ENCODE measurements around the gene PLCB1.

Gene PLCB1

GRCh38 chr20:8126841-8127378, 5.2 kb upstream of the PLCB1 start:
- Mint-ChIP-seq H3K9me3 (no peaks in the 10 kb centered on the region), H3K4me3 (no peak overlapping the region), H3K27ac (no peak overlapping the region), H3K27me3 (ENCODE audit: low read depth, poor library complexity) (peaks cover 9% of the 10 kb centered on the region), H3K4me1 (peaks cover 25% of the 10 kb centered on the region), H3K36me3 (ENCODE audit: low read depth) (no peaks in the 10 kb centered on the region)
- no peak for TF ChIP-seq CTCF (IDR thresholded peaks at IDR 0.05)
- DNase-seq, result no peak

GRCh38 chr20:8127553-8128255, 4.4 kb upstream of the PLCB1 start:
- Mint-ChIP-seq H3K36me3 (ENCODE audit: low read depth) (no peaks in the 10 kb centered on the region), H3K27me3 (ENCODE audit: low read depth, poor library complexity) (peaks cover 12% of the 10 kb centered on the region), H3K27ac (no peak overlapping the region), H3K4me3 (no peak overlapping the region), H3K9me3 (no peaks in the 10 kb centered on the region), H3K4me1 (peaks cover 25% of the 10 kb centered on the region)
- no peak for TF ChIP-seq CTCF (IDR thresholded peaks at IDR 0.05)
- no peak for DNase-seq

DNA sequence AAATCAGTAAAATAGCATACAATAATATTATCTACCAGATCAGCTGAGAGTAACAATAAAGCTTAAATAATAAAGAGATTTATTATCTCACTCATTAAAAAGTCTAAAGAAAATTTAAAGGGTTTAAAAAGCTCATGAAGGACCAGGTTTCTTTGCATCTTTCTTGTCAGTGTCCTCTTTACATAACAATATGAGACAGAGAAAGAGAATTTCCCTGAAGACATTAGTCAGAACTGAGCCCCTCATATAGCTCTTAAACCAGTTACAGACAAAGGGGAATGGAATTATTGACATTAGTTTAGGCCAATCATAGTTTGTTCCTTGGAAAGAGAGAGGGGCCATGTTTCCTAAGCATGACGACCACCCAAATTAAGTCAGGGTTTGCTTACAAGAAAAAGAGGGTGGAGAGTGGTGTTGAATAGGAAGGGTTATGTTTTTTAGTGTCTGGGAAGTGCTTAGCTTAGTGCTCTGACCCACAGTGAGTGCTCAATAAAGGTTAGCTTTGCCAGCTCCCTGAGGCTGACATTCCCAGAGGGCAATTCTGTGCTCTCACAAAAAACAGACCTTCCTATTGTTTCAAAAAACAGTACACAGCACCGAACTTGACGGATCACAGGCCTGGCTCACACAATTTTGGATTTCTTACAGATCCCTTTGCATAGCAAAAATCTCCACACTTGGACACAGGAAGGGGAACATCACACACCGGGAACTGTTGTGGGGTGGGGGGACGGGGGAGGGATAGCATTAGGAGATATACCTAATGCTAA, 3.6 kb upstream of the PLCB1 start:
- no peak for TF ChIP-seq CTCF (IDR thresholded peaks at IDR 0.05)
- peaks cover 20% of the 10 kb centered on the region for H3K27me3 Mint-ChIP-seq (ENCODE audit: low read depth, poor library complexity)
- H3K9me3 Mint-ChIP-seq, result no peaks in the 10 kb centered on the region
- no peaks in the 10 kb centered on the region for H3K36me3 Mint-ChIP-seq (ENCODE audit: low read depth)
- no peak overlapping the region for H3K4me3 Mint-ChIP-seq
- H3K27ac Mint-ChIP-seq, result no peak overlapping the region
- peaks cover 29% of the 10 kb centered on the region for H3K4me1 Mint-ChIP-seq
- DNase-seq, result no peak

- Mint-ChIP-seq H3K36me3 (ENCODE audit: low read depth) (no peaks in the 10 kb centered on the region), H3K27ac (no peak overlapping the region), H3K4me3 (no peak overlapping the region), H3K4me1 (peaks cover 29% of the 10 kb centered on the region), H3K27me3 (ENCODE audit: low read depth, poor library complexity) (peaks cover 29% of the 10 kb centered on the region), H3K9me3 (no peaks in the 10 kb centered on the region)
- no peak for DNase-seq
- TF ChIP-seq CTCF (IDR thresholded peaks at IDR 0.05), result no peak
Observed at GRCh38 chr20:8129211-8129976, 2.7 kb upstream of the PLCB1 start.

DNA sequence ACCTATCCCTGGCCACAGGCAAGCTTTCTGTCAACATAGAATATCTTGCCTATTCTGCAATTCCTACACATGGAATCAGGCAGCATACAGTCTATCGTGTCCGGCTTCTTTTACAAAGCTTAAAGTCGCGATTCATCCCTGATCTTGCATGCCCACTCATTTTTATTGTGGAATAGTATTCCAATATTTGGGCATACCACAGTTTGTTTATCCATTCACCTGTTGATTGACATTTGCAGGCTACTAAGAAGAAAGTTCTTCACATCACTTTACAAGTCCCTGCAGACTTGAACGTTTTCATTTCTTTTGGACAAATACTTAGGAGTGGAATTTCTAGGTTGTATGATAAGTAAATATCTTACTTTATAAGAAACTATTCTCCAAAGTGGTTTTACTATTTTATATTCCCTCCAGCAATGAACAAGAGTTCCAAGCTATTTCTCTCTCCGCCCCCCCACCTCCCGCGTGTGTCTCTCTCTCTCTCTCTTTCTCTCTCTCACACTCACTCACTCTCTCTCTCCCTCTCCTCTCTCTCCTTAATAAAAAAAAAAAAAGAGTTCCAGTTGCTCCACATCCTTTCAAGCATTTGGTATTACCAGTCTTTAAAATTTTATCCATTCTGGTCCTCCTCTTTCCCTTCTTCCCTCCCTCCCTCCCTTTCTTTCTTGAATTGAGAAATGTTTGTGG, 1.1 kb upstream of the PLCB1 start:
- Mint-ChIP-seq H3K9me3 (no peaks in the 10 kb centered on the region), H3K4me3 (peak overlapping the region; percentile 90), H3K27me3 (ENCODE audit: low read depth, poor library complexity) (peaks cover 32% of the 10 kb centered on the region), H3K27ac (no peak overlapping the region), H3K4me1 (peaks cover 29% of the 10 kb centered on the region), H3K36me3 (ENCODE audit: low read depth) (no peaks in the 10 kb centered on the region)
- TF ChIP-seq CTCF (IDR thresholded peaks at IDR 0.05), result no peak
- no peak for DNase-seq
